Subcutaneous abdominal adipose tissue (tissue), 5 donors: ENCODE results near the gene LAMB1.

ENCODE experiments used
- H3K27ac ChIP-seq: one replicate; pipeline ENCODE4 v1.7.0; 2013; ENCODE audit warnings: low read depth, mild to moderate bottlenecking, inconsistent platforms, low read length, moderate library complexity
- H3K27me3 ChIP-seq, 5 donors: one replicate each; pipeline ENCODE4 v1.7.0; 2013; ENCODE audit warnings: low read length in 5 of 5, inconsistent platforms in 1 of 5; ENCODE audit not compliant: control insufficient read depth in 5 of 5, insufficient read depth in 4 of 5
- H3K36me3 ChIP-seq, 5 donors: one replicate each; pipeline ENCODE4 v1.7.0; 2013; ENCODE audit warnings: low read length in 5 of 5; ENCODE audit not compliant: control insufficient read depth in 5 of 5, insufficient read depth in 5 of 5
- H3K4me1 ChIP-seq, 5 donors: one replicate each; pipeline ENCODE4 v1.7.0; 2013; ENCODE audit warnings: low read length in 5 of 5, mild to moderate bottlenecking in 3 of 5, moderate library complexity in 1 of 5; ENCODE audit not compliant: control insufficient read depth in 5 of 5, insufficient read depth in 5 of 5
- H3K4me3 ChIP-seq, 5 donors: one replicate each; pipeline ENCODE4 v1.7.0; 2013; ENCODE audit warnings: low read length in 5 of 5, low read depth in 1 of 5
- H3K9ac ChIP-seq, 5 donors: one replicate each; pipeline ENCODE4 v1.7.0; 2013; ENCODE audit warnings: low read length in 5 of 5, mild to moderate bottlenecking in 4 of 5, moderate library complexity in 3 of 5
- H3K9me3 ChIP-seq, 5 donors: one replicate each; pipeline ENCODE4 v1.7.0; 2013; ENCODE audit warnings: low read length in 5 of 5; ENCODE audit not compliant: control insufficient read depth in 5 of 5
- donor health status: healthy.
- donor health status: healthy.
- donor health status: healthy.
- donor health status: healthy.
- donor health status: healthy.

Gene LAMB1

DNA sequence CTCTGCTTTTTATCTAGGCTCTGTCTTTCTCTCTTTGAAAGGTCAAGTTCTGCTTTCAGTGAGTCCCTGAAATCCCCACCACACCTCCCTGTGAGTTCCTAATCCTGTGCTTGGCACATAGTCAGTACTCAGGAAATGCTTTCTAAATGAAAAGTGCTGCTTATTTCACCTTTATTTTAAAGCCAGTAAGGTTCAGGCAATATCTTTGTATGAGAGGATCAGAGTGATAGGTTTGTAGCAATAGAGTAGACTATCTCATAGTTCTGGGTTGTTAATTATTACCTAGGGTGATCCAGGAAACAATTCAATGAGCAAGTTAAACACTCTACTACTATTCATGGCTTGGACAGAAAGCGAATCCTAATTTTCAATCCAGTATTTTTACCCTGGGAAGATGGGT is 7.4 kb upstream of the LAMB1 start:
- H3K4me1 ChIP-seq = peaks cover 0 to 2% (median 0%) of the 10 kb centered on the region in 5 donors
- no peak overlapping the region for H3K9ac ChIP-seq
- H3K36me3 ChIP-seq = no peaks in the 10 kb centered on the region
- no peak overlapping the region for H3K4me3 ChIP-seq
- H3K27ac ChIP-seq = no peak overlapping the region
- no peaks in the 10 kb centered on the region for H3K27me3 ChIP-seq
- H3K9me3 ChIP-seq = no peaks in the 10 kb centered on the region

- Histone ChIP-seq H3K9ac (no peak overlapping the region), H3K9me3 (no peaks in the 10 kb centered on the region), H3K4me3 (no peak overlapping the region), H3K36me3 (no peaks in the 10 kb centered on the region), H3K27me3 (no peaks in the 10 kb centered on the region), H3K27ac (no peak overlapping the region), H3K4me1 (peaks cover 0 to 2% (median 0%) of the 10 kb centered on the region in 5 donors)
Measured at GRCh38 chr7:108009873-108010272, 6.9 kb upstream of the LAMB1 start.

DNA sequence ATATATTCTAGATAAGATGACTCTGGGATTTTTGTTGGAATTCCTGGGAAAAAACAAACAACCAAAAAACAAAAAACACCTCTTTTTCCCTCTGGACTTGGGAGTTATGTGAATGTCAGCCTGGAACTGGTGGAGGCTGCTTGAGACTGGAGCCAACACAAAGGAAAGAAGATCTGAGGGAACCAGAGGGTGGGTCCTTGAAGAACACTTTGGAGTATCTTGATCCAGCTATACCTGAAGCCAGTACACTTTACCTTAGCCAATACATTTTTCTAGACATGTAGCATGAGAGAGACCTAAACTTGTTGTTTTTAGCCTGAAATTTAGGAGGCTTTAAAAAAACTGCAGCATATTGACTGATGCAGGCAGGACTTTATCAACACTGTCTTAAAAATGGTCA is 5.9 kb upstream of the LAMB1 start:
- H3K27me3 ChIP-seq = no peaks in the 10 kb centered on the region
- no peak overlapping the region for H3K27ac ChIP-seq
- H3K36me3 ChIP-seq = no peaks in the 10 kb centered on the region
- no peak overlapping the region for H3K9ac ChIP-seq
- no peaks in the 10 kb centered on the region for H3K9me3 ChIP-seq
- H3K4me1 ChIP-seq = peaks cover 0 to 12% (median 8%) of the 10 kb centered on the region in 5 donors
- H3K4me3 ChIP-seq = no peak overlapping the region

GRCh38 chr7:108008240-108008639 is 5.3 kb upstream of the LAMB1 start:
- peaks cover 0 to 17% (median 14%) of the 10 kb centered on the region in 5 donors for H3K4me1 ChIP-seq
- H3K9me3 ChIP-seq = no peaks in the 10 kb centered on the region
- no peak overlapping the region for H3K4me3 ChIP-seq

DNA sequence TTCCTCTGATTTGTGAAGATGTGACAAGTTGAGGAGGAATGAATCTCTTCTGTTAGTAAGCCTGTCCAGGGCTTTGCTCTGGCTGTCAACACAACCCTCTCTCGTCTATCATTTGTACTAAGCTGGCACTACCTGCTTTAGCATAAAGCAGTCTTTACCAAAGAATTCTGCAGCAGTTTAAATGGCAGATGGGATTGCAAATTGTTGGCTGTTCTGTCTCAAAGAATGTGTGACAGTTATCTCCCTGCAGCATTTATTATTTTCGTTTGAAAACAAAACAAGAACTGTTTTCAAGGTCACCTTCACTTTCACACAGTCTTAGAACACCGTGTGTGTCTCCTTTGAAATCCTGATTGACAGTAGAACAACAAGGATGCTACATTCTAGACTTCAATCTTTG is 4.8 kb upstream of the LAMB1 start:
- Histone ChIP-seq H3K27me3 (no peaks in the 10 kb centered on the region), H3K36me3 (no peaks in the 10 kb centered on the region), H3K9ac (no peak overlapping the region), H3K27ac (no peak overlapping the region), H3K4me3 (no peak overlapping the region), H3K9me3 (no peaks in the 10 kb centered on the region), H3K4me1 (peaks cover 0 to 21% (median 15%) of the 10 kb centered on the region in 5 donors)

More at GRCh38 chr7:108008240-108008639, 5.3 kb upstream of the LAMB1 start:
- Histone ChIP-seq H3K36me3 (no peaks in the 10 kb centered on the region), H3K27ac (no peak overlapping the region), H3K27me3 (no peaks in the 10 kb centered on the region), H3K9ac (no peak overlapping the region)

- H3K4me1 ChIP-seq = peaks cover 0 to 26% (median 20%) of the 10 kb centered on the region in 5 donors
- no peak overlapping the region for H3K9ac ChIP-seq
Measured at GRCh38 chr7:108007261-108007660, 4.3 kb upstream of the LAMB1 start.

GRCh38 chr7:108004220-108005142 is 1.5 kb upstream of the LAMB1 start:
- Histone ChIP-seq H3K36me3 (no peaks in the 10 kb centered on the region), H3K4me3 (peak overlapping the region in 3 of 5 donors; percentile 15 to 84 (median 83)), H3K27me3 (peaks cover 0 to 2% (median 0%) of the 10 kb centered on the region in 5 donors), H3K9me3 (no peaks in the 10 kb centered on the region), H3K27ac (peak overlapping the region; percentile 21), H3K9ac (no peak overlapping the region), H3K4me1 (peaks cover 0 to 45% (median 41%) of the 10 kb centered on the region in 5 donors)

More at GRCh38 chr7:108007261-108007660, 4.3 kb upstream of the LAMB1 start:
- Histone ChIP-seq H3K36me3 (no peaks in the 10 kb centered on the region), H3K27me3 (no peaks in the 10 kb centered on the region), H3K4me3 (no peak overlapping the region), H3K9me3 (no peaks in the 10 kb centered on the region), H3K27ac (no peak overlapping the region)

- Histone ChIP-seq H3K36me3 (no peaks in the 10 kb centered on the region), H3K9me3 (no peaks in the 10 kb centered on the region), H3K4me1 (peaks cover 0 to 53% (median 41%) of the 10 kb centered on the region in 5 donors), H3K27me3 (peaks cover 0 to 2% (median 0%) of the 10 kb centered on the region in 5 donors), H3K27ac (peak overlapping the region; percentile 84), H3K4me3 (peak overlapping the region; percentile 63 to 89 (median 83)), H3K9ac (peak overlapping the region in 4 of 5 donors; percentile 60 to 79 (median 68))
Measured at GRCh38 chr7:108003599-108003935, 606 bp upstream of the LAMB1 start.

- no peaks in the 10 kb centered on the region for H3K9me3 ChIP-seq
- H3K27me3 ChIP-seq = peaks cover 0 to 2% (median 0%) of the 10 kb centered on the region in 5 donors
- H3K4me3 ChIP-seq = peak overlapping the region; percentile 73 to 94 (median 84)
- H3K27ac ChIP-seq = peak overlapping the region; percentile 84
- H3K9ac ChIP-seq = peak overlapping the region in 4 of 5 donors; percentile 60 to 79 (median 68)
- H3K36me3 ChIP-seq = peaks cover 0 to 8% (median 0%) of the 10 kb centered on the region in 5 donors
- peaks cover 0 to 53% (median 41%) of the 10 kb centered on the region in 5 donors for H3K4me1 ChIP-seq
Measured at GRCh38 chr7:108001764-108002725, 916 bp downstream of the LAMB1 start.
